Panc1 (cell line): ENCODE data around the gene TPGS2. TPM values are rescaled to one million over a fixed set of nuclear protein-coding genes. Genes with fewer than 3 reads are reported as not detected.

ENCODE experiments used
- ATAC-seq: fragments of 200-7000 bp; cut with Tn5 transposase; 2 replicates; pipeline ENCODE4 v1.9.1; 2020; ENCODE audit warnings: mild to moderate bottlenecking, moderate library complexity
- BruUV-seq: library from RNA; stranded (reverse); fragments of 400-500 nt; replicated peaks from 2 replicates; lab custom pipeline; 2021; lab: Mats Ljungman, UMichigan
- CTCF ChIA-PET: fragments of 300-600 bp; sonication (Branson Sonifier 250); formaldehyde crosslinking; loops from one replicate; lab custom pipeline; 2022; ENCODE audit warnings: antibody characterized with exemption; lab: Charles Lee
- POLR2A ChIA-PET: fragments of 300-600 bp; sonication (Branson Sonifier 250); formaldehyde crosslinking; loops from one replicate; lab custom pipeline; 2022; ENCODE audit warnings: antibody characterized with exemption; lab: Charles Lee
- DNase-seq: peaks from one replicate; pipeline ENCODE4 v3.0.0-alpha.2; 2010; ENCODE audit warnings: low read depth, low spot score
- H3K27ac ChIP-seq: 2 replicates; pipeline ENCODE4 v1.5.1; 2011; ENCODE audit warnings: mild to moderate bottlenecking, low read length, inconsistent platforms
- H3K27me3 ChIP-seq: fragments of 200-500 bp; sonication (Bioruptor generic); 2 replicates; pipeline ENCODE4 v1.6.0; 2014; ENCODE audit warnings: low read length, inconsistent platforms; ENCODE audit not compliant: control insufficient read depth, insufficient read depth
- H3K36me3 ChIP-seq: fragments of 200-500 bp; sonication (Bioruptor generic); 2 replicates; pipeline ENCODE4 v1.5.1; 2014; ENCODE audit warnings: inconsistent platforms, mild to moderate bottlenecking, low read length, moderate library complexity; ENCODE audit not compliant: control insufficient read depth, insufficient read depth
- H3K4me1 ChIP-seq: 2 replicates; pipeline ENCODE4 v1.5.1; 2011; ENCODE audit warnings: inconsistent platforms, mild to moderate bottlenecking, low read length, moderate library complexity; ENCODE audit not compliant: control insufficient read depth, insufficient read depth
- H3K4me3 ChIP-seq, 2 experiments: 2 replicates each; pipeline ENCODE4 v1.5.1; 2011 to 2012; ENCODE audit warnings: low read depth in 2 of 2, low read length in 2 of 2, mild to moderate bottlenecking in 2 of 2, inconsistent platforms in 1 of 2, moderate library complexity in 1 of 2
- H3K9me3 ChIP-seq: fragments of 200-500 bp; sonication (Bioruptor generic); 2 replicates; pipeline ENCODE4 v1.5.1; 2014; ENCODE audit warnings: low read depth, mild to moderate bottlenecking, inconsistent platforms, low read length, moderate library complexity; ENCODE audit not compliant: control insufficient read depth, insufficient read depth
- POLR2AphosphoS5 ChIP-seq: IDR thresholded peaks from 2 replicates; pipeline ENCODE4 v1.6.1; 2012; ENCODE audit warnings: mild to moderate bottlenecking, low read depth, low read length, moderate library complexity
- SIN3A ChIP-seq: IDR thresholded peaks from 2 replicates; pipeline ENCODE4 v1.6.1; 2012; ENCODE audit warnings: low read depth, mild to moderate bottlenecking, low read length, moderate library complexity, borderline replicate concordance; ENCODE audit not compliant: insufficient read depth
- TCF7L2 ChIP-seq: IDR thresholded peaks from 2 replicates; pipeline ENCODE4 v1.6.1; 2011; ENCODE audit warnings: mild to moderate bottlenecking, low read depth, low read length, inconsistent platforms
- in situ Hi-C: cut with HindIII; loops from 2 replicates; pipeline ENCODE4 v1.10.0; 2016; ENCODE audit warnings: low sequenced_read_pairs, low pct_unique_long_range_greater_than_20kb
- intact Hi-C: fragments of 100-400 bp; cut with micrococcal nuclease; formaldehyde crosslinking; loops from one replicate; pipeline ENCODE4 v1.10.0; 2022; ENCODE audit not compliant: unreplicated experiment
- total RNA-seq: library from RNA; stranded (reverse); gene quantifications from one replicate; pipeline ENCODE4 v1.2.1, GENCODE V29; 2021; ENCODE audit not compliant: unreplicated experiment
- TF ChIP-seq, protein P1 (sequence below): fragments of 450-650 bp; IDR thresholded peaks from 2 replicates; pipeline ENCODE4 v1.5.1; 2017; ENCODE audit warnings: mild to moderate bottlenecking
- TF ChIP-seq, protein P2 (sequence below), 2 experiments: IDR thresholded peaks; 2 replicates each; pipeline ENCODE4 v1.6.1; 2011 to 2012; ENCODE audit warnings: low read depth in 2 of 2, control low read depth in 1 of 2, low read length in 1 of 2, mild to moderate bottlenecking in 1 of 2, moderate library complexity in 1 of 2; ENCODE audit not compliant: insufficient read depth in 1 of 2

Gene TPGS2
- total RNA-seq, 1 experiment from 2014 or later: 98.7 TPM

DNA sequence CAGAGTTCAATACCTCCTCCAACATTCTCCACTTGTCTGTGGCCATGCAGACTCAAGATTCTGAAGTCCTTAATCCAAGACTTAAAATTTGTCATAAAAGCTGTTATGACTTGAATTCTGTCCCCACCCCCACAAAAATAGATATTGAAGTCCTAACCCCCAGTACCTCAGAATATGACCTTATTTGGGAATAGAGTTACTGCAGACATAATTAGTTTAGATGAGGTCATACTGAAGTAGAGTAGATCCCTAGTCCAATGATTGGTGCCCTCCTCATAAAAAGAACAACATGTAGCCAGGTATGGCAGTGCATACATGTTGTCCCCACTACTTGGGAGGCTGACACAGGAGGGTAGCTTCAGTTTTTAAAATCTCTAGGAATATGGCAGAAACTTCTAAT, 9.2 kb downstream of the TPGS2 start:
- H3K4me1 ChIP-seq: no peaks in the 10 kb centered on the region
- ChIA-PET POLR2A (no interaction called here), CTCF (no interaction called here)
- peaks cover 3% of the 10 kb centered on the region; the same call in 1 of the 2 replicates for H3K36me3 ChIP-seq
- H3K27me3 ChIP-seq: no peaks in the 10 kb centered on the region
- DNase-seq: no peak
- BruUV-seq: no TSS peak
- no peak overlapping the region for H3K27ac ChIP-seq
- H3K4me3 ChIP-seq: no peak overlapping the region
- ATAC-seq: no peak
- intact Hi-C loops (no loop called here), in situ Hi-C loops (no loop called here)
- no peaks in the 10 kb centered on the region for H3K9me3 ChIP-seq
- TF ChIP-seq, protein P1, sequence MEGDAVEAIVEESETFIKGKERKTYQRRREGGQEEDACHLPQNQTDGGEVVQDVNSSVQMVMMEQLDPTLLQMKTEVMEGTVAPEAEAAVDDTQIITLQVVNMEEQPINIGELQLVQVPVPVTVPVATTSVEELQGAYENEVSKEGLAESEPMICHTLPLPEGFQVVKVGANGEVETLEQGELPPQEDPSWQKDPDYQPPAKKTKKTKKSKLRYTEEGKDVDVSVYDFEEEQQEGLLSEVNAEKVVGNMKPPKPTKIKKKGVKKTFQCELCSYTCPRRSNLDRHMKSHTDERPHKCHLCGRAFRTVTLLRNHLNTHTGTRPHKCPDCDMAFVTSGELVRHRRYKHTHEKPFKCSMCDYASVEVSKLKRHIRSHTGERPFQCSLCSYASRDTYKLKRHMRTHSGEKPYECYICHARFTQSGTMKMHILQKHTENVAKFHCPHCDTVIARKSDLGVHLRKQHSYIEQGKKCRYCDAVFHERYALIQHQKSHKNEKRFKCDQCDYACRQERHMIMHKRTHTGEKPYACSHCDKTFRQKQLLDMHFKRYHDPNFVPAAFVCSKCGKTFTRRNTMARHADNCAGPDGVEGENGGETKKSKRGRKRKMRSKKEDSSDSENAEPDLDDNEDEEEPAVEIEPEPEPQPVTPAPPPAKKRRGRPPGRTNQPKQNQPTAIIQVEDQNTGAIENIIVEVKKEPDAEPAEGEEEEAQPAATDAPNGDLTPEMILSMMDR: no peak
- TF ChIP-seq, protein P2, sequence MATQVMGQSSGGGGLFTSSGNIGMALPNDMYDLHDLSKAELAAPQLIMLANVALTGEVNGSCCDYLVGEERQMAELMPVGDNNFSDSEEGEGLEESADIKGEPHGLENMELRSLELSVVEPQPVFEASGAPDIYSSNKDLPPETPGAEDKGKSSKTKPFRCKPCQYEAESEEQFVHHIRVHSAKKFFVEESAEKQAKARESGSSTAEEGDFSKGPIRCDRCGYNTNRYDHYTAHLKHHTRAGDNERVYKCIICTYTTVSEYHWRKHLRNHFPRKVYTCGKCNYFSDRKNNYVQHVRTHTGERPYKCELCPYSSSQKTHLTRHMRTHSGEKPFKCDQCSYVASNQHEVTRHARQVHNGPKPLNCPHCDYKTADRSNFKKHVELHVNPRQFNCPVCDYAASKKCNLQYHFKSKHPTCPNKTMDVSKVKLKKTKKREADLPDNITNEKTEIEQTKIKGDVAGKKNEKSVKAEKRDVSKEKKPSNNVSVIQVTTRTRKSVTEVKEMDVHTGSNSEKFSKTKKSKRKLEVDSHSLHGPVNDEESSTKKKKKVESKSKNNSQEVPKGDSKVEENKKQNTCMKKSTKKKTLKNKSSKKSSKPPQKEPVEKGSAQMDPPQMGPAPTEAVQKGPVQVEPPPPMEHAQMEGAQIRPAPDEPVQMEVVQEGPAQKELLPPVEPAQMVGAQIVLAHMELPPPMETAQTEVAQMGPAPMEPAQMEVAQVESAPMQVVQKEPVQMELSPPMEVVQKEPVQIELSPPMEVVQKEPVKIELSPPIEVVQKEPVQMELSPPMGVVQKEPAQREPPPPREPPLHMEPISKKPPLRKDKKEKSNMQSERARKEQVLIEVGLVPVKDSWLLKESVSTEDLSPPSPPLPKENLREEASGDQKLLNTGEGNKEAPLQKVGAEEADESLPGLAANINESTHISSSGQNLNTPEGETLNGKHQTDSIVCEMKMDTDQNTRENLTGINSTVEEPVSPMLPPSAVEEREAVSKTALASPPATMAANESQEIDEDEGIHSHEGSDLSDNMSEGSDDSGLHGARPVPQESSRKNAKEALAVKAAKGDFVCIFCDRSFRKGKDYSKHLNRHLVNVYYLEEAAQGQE (IDR thresholded peaks at IDR 0.05; ENCODE audit: insufficient read depth in 1 of 2, low read depth in 2 of 2, low read length in 1 of 2): no peak
- TF ChIP-seq SIN3A (no peak), TCF7L2 (no peak), POLR2AphosphoS5 (no peak)

DNA sequence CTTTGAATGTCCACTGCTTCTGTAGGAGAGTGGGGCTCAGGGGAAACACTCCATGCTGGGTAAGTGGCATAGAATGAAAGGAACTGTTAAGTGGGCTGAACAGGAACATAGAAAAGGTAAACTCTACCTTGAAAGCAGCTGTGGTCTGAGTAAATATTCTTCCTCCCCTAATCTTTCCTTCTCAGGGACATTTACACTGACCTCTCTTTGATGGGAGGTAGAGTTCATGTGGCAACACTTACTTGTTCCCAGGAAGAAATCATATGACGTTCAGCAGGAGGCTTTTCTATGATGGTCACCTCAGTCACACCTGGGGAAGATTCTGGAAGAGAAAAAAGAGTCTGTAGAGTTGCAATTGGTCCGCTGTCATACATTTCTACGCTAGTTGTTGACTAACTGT, 10.2 kb downstream of the TPGS2 start:
- ChIA-PET POLR2A (no interaction called here), CTCF (interaction anchor here (0.7 kb wide), 1 partner anchor 10 kb away, joined by 5 read pairs; no protein-coding TSS in a partner anchor)
- H3K36me3 ChIP-seq: peaks cover 3% of the 10 kb centered on the region; the same call in 1 of the 2 replicates
- H3K4me1 ChIP-seq: no peaks in the 10 kb centered on the region
- ATAC-seq (no peak), DNase-seq (no peak)
- in situ Hi-C loops (no loop called here), intact Hi-C loops (no loop called here)
- no TSS peak for BruUV-seq
- H3K4me3 ChIP-seq: no peak overlapping the region
- TF ChIP-seq, protein P1: no peak
- TF ChIP-seq SIN3A (no peak), TCF7L2 (no peak), POLR2AphosphoS5 (no peak)
- TF ChIP-seq, protein P2 (IDR thresholded peaks at IDR 0.05; ENCODE audit: insufficient read depth in 1 of 2, low read depth in 2 of 2, low read length in 1 of 2): no peak
- no peak overlapping the region for H3K27ac ChIP-seq
- H3K9me3 ChIP-seq: no peaks in the 10 kb centered on the region
- no peaks in the 10 kb centered on the region for H3K27me3 ChIP-seq
